ENCODE results near the gene HIVEP2.

DNA sequence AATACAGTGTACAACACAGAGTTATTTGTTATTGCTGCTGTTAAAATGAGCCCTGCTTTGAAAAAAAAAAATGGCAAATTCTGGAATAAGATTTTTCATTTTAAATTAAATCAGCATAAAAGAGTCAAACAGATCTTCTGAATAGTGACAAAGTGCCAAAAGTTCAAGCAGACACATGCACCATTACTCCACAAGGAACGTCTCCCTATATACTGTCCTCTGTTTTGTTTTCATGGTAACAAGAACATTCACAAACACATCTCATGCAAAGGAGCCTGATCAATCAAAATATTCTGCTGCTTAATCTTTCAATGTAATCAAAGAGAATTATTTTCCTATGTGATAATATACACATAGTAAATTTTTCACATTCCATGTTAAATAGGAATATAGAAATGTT, 2.7 kb downstream of the HIVEP2 start:
- TF ChIP-seq, protein P1, sequence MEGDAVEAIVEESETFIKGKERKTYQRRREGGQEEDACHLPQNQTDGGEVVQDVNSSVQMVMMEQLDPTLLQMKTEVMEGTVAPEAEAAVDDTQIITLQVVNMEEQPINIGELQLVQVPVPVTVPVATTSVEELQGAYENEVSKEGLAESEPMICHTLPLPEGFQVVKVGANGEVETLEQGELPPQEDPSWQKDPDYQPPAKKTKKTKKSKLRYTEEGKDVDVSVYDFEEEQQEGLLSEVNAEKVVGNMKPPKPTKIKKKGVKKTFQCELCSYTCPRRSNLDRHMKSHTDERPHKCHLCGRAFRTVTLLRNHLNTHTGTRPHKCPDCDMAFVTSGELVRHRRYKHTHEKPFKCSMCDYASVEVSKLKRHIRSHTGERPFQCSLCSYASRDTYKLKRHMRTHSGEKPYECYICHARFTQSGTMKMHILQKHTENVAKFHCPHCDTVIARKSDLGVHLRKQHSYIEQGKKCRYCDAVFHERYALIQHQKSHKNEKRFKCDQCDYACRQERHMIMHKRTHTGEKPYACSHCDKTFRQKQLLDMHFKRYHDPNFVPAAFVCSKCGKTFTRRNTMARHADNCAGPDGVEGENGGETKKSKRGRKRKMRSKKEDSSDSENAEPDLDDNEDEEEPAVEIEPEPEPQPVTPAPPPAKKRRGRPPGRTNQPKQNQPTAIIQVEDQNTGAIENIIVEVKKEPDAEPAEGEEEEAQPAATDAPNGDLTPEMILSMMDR (IDR thresholded peaks at IDR 0.05), result no peak
- no peak for TF ChIP-seq POLR2A (IDR thresholded peaks at IDR 0.05)
